ENCODE results near the gene SMG6. TPM values are rescaled to one million over a fixed set of nuclear protein-coding genes. Genes with fewer than 3 reads are reported as not detected.

Gene SMG6
- total and polyA plus RNA-seq, 2 of the 4 experiments (the other 2 are of a cell fraction) = 16.3 to 30.3 TPM

DNA sequence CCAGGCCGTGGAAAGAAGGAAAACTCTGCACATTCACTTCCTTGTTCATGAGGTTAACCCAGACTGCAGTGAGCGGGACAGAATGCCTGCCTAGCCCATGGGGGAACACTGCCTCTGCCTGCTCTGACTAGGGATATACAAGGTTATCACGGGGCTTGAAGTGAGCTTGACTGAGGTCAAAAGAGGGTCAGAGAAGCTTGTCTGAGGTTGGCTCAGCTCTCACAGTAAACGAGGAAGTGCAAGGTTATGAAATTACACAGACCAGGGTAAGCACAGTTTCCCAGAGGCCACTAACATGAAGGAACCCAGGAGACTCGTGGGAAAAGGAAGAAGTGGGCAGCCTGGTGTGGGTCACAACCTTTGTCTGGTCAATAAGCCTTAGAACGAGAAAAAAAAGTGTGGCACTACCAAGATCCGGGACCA, 220.0 kb downstream of the SMG6 start:
- peak overlapping the region; percentile 19; the same call in 1 of the 2 replicates for H3K18ac ChIP-seq (ENCODE audit: low read depth, low read length)
- no peak for DNase-seq
- peak overlapping the region; percentile 58 for H2BK120ac ChIP-seq (ENCODE audit: low read depth, low read length)
- peaks cover 29% of the 10 kb centered on the region for H3K4me1 ChIP-seq (ENCODE audit: control insufficient read depth, insufficient read depth, low read length)
- peak overlapping the region; percentile 64; the same call in 2 of the 3 replicates for H2BK15ac ChIP-seq (ENCODE audit: low read depth, low read length)
- ATAC-seq (ENCODE audit: low read depth) = no peak
- POLR2A ChIA-PET (ENCODE audit: unreplicated experiment) = interaction anchor here (0.6 kb wide), 1 partner anchor 28 kb away, joined by 4 read pairs; no protein-coding TSS in a partner anchor
- CTCF ChIA-PET = no interaction called here
- no peak overlapping the region for H3K4me3 ChIP-seq (ENCODE audit: insufficient read depth, low read depth, low read length)
- peak overlapping the region; percentile 86 for H3K4ac ChIP-seq (ENCODE audit: low read depth, low read length)
- no peaks in the 10 kb centered on the region for H4K20me1 ChIP-seq (ENCODE audit: insufficient read depth, low read length)
- H3K27ac ChIP-seq (ENCODE audit: insufficient read depth, low read length) = peak overlapping the region; percentile 77; the same call in 1 of the 2 replicates
- H2BK5ac ChIP-seq (ENCODE audit: low read depth, low read length, poor library complexity, severe bottlenecking) = peak overlapping the region; percentile 85
- peak overlapping the region; percentile 3 for H4K5ac ChIP-seq (ENCODE audit: low read depth, low read length)
- peak overlapping the region; percentile 57 for H3K14ac ChIP-seq (replicated peaks; ENCODE audit: low read depth, low read length)
- peak overlapping the region; percentile 40 for H2AFZ ChIP-seq (replicated peaks; ENCODE audit: low read length, poor library complexity)
- peak overlapping the region; percentile 85 for H2AK9ac ChIP-seq (replicated peaks; ENCODE audit: low read depth, low read length, poor library complexity)
- peaks cover 0 to 79% of the 10 kb centered on the region in 2 experiments; a peak in 3 of 4 replicates for H3K79me1 ChIP-seq (ENCODE audit: low read depth in 1 of 2, low read length in 2 of 2)
- in situ Hi-C loops (cut with MboI; ENCODE audit: low sequenced_read_pairs) (no loop called here), dilution Hi-C loops (cut with HindIII; ENCODE audit: low sequenced_read_pairs, unreplicated experiment) (no loop called here), intact Hi-C loops (cut with micrococcal nuclease) (no loop called here)
- peaks cover 52% of the 10 kb centered on the region for H3K9me1 ChIP-seq (ENCODE audit: insufficient read depth, low read length)
- peak overlapping the region; percentile 85 for H4K91ac ChIP-seq (ENCODE audit: insufficient read depth, low read depth, low read length)
- no peak overlapping the region for H3K4me2 ChIP-seq (ENCODE audit: low read depth, low read length)
- peak overlapping the region; percentile 45 to 93; a peak in 3 of 4 replicates for H4K8ac ChIP-seq (ENCODE audit: low read depth in 2 of 2, low read length in 2 of 2)
- H3K9me3 ChIP-seq (ENCODE audit: control insufficient read depth, insufficient read depth, low read length) = no peaks in the 10 kb centered on the region
- WGBS, 2 experiments (ENCODE audit: extremely low coverage in 2 of 2, insufficient read length in 1 of 2) = 62% methylated on average over 2 of the region's 7 CpGs; no CpG with 5 or more reads in 1 of the 2 experiments
- H3K27me3 ChIP-seq (ENCODE audit: control insufficient read depth, insufficient read depth, low read length) = no peaks in the 10 kb centered on the region
- peak overlapping the region; percentile 54 for H3K23ac ChIP-seq (ENCODE audit: low read depth, low read length)
- BruUV-seq (replicated peaks) = no TSS peak
- TF ChIP-seq POLR2A (IDR thresholded peaks at IDR 0.05; ENCODE audit: low read depth, low read length) (no peak), SMC3 (IDR thresholded peaks at IDR 0.05; ENCODE audit: low read depth, low read length) (no peak), RCOR1 (IDR thresholded peaks at IDR 0.05; ENCODE audit: insufficient replicate concordance, low read length) (no peak), MXI1 (IDR thresholded peaks at IDR 0.05; ENCODE audit: borderline replicate concordance, low read depth, low read length) (no peak), BHLHE40 (IDR thresholded peaks at IDR 0.05; ENCODE audit: low read depth, low read length) (no peak), CEBPB (IDR thresholded peaks at IDR 0.05; ENCODE audit: low read depth, low read length) (no peak), FOS (IDR thresholded peaks at IDR 0.05; ENCODE audit: low read depth, low read length) (no peak), RAD21 (IDR thresholded peaks at IDR 0.05; ENCODE audit: low read length) (no peak), NFE2L2 (IDR thresholded peaks at IDR 0.05; ENCODE audit: low read depth, low read length) (no peak), RFX5 (IDR thresholded peaks at IDR 0.05; ENCODE audit: low read depth, low read length) (no peak), CHD1 (IDR thresholded peaks at IDR 0.05; ENCODE audit: low read depth, low read length) (no peak), CTCF (conservative IDR thresholded peaks at IDR 0.05; ENCODE audit: low read depth, low read length) (no peak), MAZ (IDR thresholded peaks at IDR 0.05; ENCODE audit: borderline replicate concordance, low read depth, low read length) (no peak), MAFK (IDR thresholded peaks at IDR 0.05; ENCODE audit: low read depth, low read length) (no peak)
- TF ChIP-seq, protein P1, sequence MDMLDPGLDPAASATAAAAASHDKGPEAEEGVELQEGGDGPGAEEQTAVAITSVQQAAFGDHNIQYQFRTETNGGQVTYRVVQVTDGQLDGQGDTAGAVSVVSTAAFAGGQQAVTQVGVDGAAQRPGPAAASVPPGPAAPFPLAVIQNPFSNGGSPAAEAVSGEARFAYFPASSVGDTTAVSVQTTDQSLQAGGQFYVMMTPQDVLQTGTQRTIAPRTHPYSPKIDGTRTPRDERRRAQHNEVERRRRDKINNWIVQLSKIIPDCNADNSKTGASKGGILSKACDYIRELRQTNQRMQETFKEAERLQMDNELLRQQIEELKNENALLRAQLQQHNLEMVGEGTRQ (IDR thresholded peaks at IDR 0.05; ENCODE audit: low read depth, low read length) = no peak
- TF ChIP-seq, protein P2, sequence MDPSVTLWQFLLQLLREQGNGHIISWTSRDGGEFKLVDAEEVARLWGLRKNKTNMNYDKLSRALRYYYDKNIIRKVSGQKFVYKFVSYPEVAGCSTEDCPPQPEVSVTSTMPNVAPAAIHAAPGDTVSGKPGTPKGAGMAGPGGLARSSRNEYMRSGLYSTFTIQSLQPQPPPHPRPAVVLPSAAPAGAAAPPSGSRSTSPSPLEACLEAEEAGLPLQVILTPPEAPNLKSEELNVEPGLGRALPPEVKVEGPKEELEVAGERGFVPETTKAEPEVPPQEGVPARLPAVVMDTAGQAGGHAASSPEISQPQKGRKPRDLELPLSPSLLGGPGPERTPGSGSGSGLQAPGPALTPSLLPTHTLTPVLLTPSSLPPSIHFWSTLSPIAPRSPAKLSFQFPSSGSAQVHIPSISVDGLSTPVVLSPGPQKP (IDR thresholded peaks at IDR 0.05; ENCODE audit: borderline replicate concordance, low read depth, low read length) = no peak
- H3K36me3 ChIP-seq (ENCODE audit: control insufficient read depth, insufficient read depth, low read length) = peaks cover 21% of the 10 kb centered on the region
- H3K9ac ChIP-seq (ENCODE audit: low read depth, low read length) = peak overlapping the region; percentile 19; the same call in 1 of the 2 replicates
- H3K56ac ChIP-seq (ENCODE audit: extremely low read depth, insufficient read depth, low read length) = no peak overlapping the region
- H2BK20ac ChIP-seq (ENCODE audit: low read depth, low read length) = peak overlapping the region; percentile 81
- H2AK5ac ChIP-seq (ENCODE audit: low read depth, low read length) = peak overlapping the region; percentile 87
